GM19193 (cell line): ENCODE results near the gene MRPL37.

Experiments used
- POLR2A ChIP-seq: IDR thresholded peaks from 4 replicates; pipeline ENCODE4 v1.6.1; 2011; ENCODE audit not compliant: insufficient read depth, insufficient read length; ENCODE audit errors: extremely low read depth

Gene MRPL37

GRCh38 chr1:54199765-54200518 lies at the start of gene MRPL37, which contains the start of gene CYB5RL:
Gene MRPL37, plus strand, starts transcription at chr1:54200167. Its CDS starts 77 bp downstream, at chr1:54200244.
Gene CYB5RL, minus strand, starts transcription at chr1:54200030. Its CDS starts 4,414 bp downstream, at chr1:54195616.
- peak; percentile 89 for TF ChIP-seq POLR2A

- TF ChIP-seq POLR2A, result no peak
Observed at GRCh38 chr1:54151013-54151412, 49.0 kb upstream of the MRPL37 start.

GRCh38 chr1:54152696-54153095 lies 47.3 kb upstream of the MRPL37 start, which contains the start of gene CDCP2:
Gene CDCP2, minus strand, starts transcription at chr1:54153000. Its CDS starts 78 bp downstream, at chr1:54152922.
- TF ChIP-seq POLR2A, result no peak

- no peak for TF ChIP-seq POLR2A
Observed at GRCh38 chr1:54153535-54154439, 46.2 kb upstream of the MRPL37 start.

- no peak for TF ChIP-seq POLR2A
Observed at GRCh38 chr1:54156201-54156600, 43.8 kb upstream of the MRPL37 start.

- TF ChIP-seq POLR2A, result no peak
Observed at GRCh38 chr1:54156986-54157385, 43.0 kb upstream of the MRPL37 start.

- no peak for TF ChIP-seq POLR2A
Observed at GRCh38 chr1:54157401-54157800, 42.6 kb upstream of the MRPL37 start.

- TF ChIP-seq POLR2A, result no peak
Observed at GRCh38 chr1:54158071-54158470, 41.9 kb upstream of the MRPL37 start.

GRCh38 chr1:54159733-54160316 lies 40.1 kb upstream of the MRPL37 start:
- no peak for TF ChIP-seq POLR2A

GRCh38 chr1:54160351-54160750 lies 39.6 kb upstream of the MRPL37 start:
- TF ChIP-seq POLR2A, result no peak

GRCh38 chr1:54161495-54162168 lies 38.3 kb upstream of the MRPL37 start:
- no peak for TF ChIP-seq POLR2A

- no peak for TF ChIP-seq POLR2A
Observed at GRCh38 chr1:54163051-54163450, 36.9 kb upstream of the MRPL37 start.

GRCh38 chr1:54163573-54163972 lies 36.4 kb upstream of the MRPL37 start:
- no peak for TF ChIP-seq POLR2A

- no peak for TF ChIP-seq POLR2A
Observed at GRCh38 chr1:54165146-54165545, 34.8 kb upstream of the MRPL37 start.
